Neutrophil (primary cell): Measurements from ENCODE around the gene TMEM238.

Experiments
- H3K27ac ChIP-seq: fragments of 200-600 bp; sonication (generic); 2 replicates; pipeline ENCODE4 v1.5.1; 2016; ENCODE audit warnings: mild to moderate bottlenecking, moderate library complexity
- H3K27me3 ChIP-seq: fragments of 200-600 bp; sonication (generic); 2 replicates; pipeline ENCODE4 v1.6.0; 2016; ENCODE audit warnings: mild to moderate bottlenecking
- H3K36me3 ChIP-seq: fragments of 200-600 bp; sonication (generic); 2 replicates; pipeline ENCODE4 v1.5.1; 2017
- H3K4me1 ChIP-seq, 2 experiments: fragments of 200-600 bp in 1 of 2; sonication (generic) in 1 of 2; 1 replicate in 1 of 2; 2 replicates in 1 of 2; pipeline versions ENCODE4 v1.5.1 to v1.6.1; 2013 to 2016; ENCODE audit warnings: low read depth in 1 of 2, low read length in 1 of 2, mild to moderate bottlenecking in 1 of 2, moderate library complexity in 1 of 2; ENCODE audit not compliant: control insufficient read depth in 1 of 2, insufficient read depth in 1 of 2
- H3K4me3 ChIP-seq, 2 experiments: fragments of 200-600 bp in 1 of 2; sonication (generic) in 1 of 2; 1 replicate in 1 of 2; 2 replicates in 1 of 2; pipeline ENCODE4 v1.5.1; 2013 to 2016; ENCODE audit warnings: low read depth in 1 of 2, low read length in 1 of 2, mild to moderate bottlenecking in 1 of 2, moderate library complexity in 1 of 2
- H3K9me3 ChIP-seq: fragments of 200-600 bp; sonication (generic); 2 replicates; pipeline ENCODE4 v1.5.1; 2016
- CTCF ChIP-seq: fragments of 200-600 bp; sonication (generic); IDR thresholded peaks from 2 replicates; pipeline ENCODE4 v1.5.1; 2016; ENCODE audit warnings: antibody characterized with exemption

Gene TMEM238

GRCh38 chr19:55366790-55367189 is 17.3 kb downstream of the TMEM238 start:
- H3K27ac ChIP-seq = no peak overlapping the region
- H3K36me3 ChIP-seq = no peaks in the 10 kb centered on the region
- H3K9me3 ChIP-seq = no peaks in the 10 kb centered on the region
- no peaks in the 10 kb centered on the region for H3K4me1 ChIP-seq
- H3K27me3 ChIP-seq = peaks cover 70% of the 10 kb centered on the region
- no peak overlapping the region for H3K4me3 ChIP-seq
- TF ChIP-seq CTCF = no peak

GRCh38 chr19:55365964-55366363 is 18.1 kb downstream of the TMEM238 start:
- Histone ChIP-seq H3K9me3 (no peaks in the 10 kb centered on the region), H3K36me3 (no peaks in the 10 kb centered on the region), H3K4me3 (no peak overlapping the region), H3K27me3 (peaks cover 62% of the 10 kb centered on the region), H3K27ac (no peak overlapping the region), H3K4me1 (no peaks in the 10 kb centered on the region)
- no peak for TF ChIP-seq CTCF

- no peak overlapping the region for H3K27ac ChIP-seq
- H3K4me1 ChIP-seq = no peaks in the 10 kb centered on the region
- no peaks in the 10 kb centered on the region for H3K9me3 ChIP-seq
- no peak overlapping the region for H3K4me3 ChIP-seq
- H3K36me3 ChIP-seq = no peaks in the 10 kb centered on the region
- TF ChIP-seq CTCF = no peak
- H3K27me3 ChIP-seq = peaks cover 54% of the 10 kb centered on the region
Observed at GRCh38 chr19:55365245-55365644, 18.8 kb downstream of the TMEM238 start.

GRCh38 chr19:55362990-55363716 is 20.9 kb downstream of the TMEM238 start, which contains the start of gene GARIN5B:
GARIN5B (minus strand) TSS chr19:55363260; CDS start chr19:55363066, 194 bp downstream.
- Histone ChIP-seq H3K4me3 (no peak within 1 kb of the TSS), H3K27ac (no peak within 1 kb of the TSS), H3K27me3 (peaks cover 39% of the 10 kb centered on the region), H3K9me3 (no peaks in the 10 kb centered on the region), H3K4me1 (no peaks in the 10 kb centered on the region), H3K36me3 (no peaks in the 10 kb centered on the region)
- no peak for TF ChIP-seq CTCF

- H3K36me3 ChIP-seq = no peaks in the 10 kb centered on the region
- no peaks in the 10 kb centered on the region for H3K4me1 ChIP-seq
- no peaks in the 10 kb centered on the region for H3K9me3 ChIP-seq
- peaks cover 38% of the 10 kb centered on the region for H3K27me3 ChIP-seq
- no peak overlapping the region for H3K27ac ChIP-seq
- no peak for TF ChIP-seq CTCF
- no peak overlapping the region for H3K4me3 ChIP-seq
Observed at GRCh38 chr19:55362174-55362989, 21.7 kb downstream of the TMEM238 start.
